ENCODE measurements around the gene PARN. TPM values are rescaled to one million over a fixed set of nuclear protein-coding genes. Genes with fewer than 3 reads are reported as not detected.
"Not testable (repeated sequence)": the region's sequence is repeated elsewhere in the genome, so short reads cannot be mapped to it uniquely, and the experiment has no call there.

PARN gene
- total RNA-seq, 1 donor from 2014 or later, result 16.8 TPM

DNA sequence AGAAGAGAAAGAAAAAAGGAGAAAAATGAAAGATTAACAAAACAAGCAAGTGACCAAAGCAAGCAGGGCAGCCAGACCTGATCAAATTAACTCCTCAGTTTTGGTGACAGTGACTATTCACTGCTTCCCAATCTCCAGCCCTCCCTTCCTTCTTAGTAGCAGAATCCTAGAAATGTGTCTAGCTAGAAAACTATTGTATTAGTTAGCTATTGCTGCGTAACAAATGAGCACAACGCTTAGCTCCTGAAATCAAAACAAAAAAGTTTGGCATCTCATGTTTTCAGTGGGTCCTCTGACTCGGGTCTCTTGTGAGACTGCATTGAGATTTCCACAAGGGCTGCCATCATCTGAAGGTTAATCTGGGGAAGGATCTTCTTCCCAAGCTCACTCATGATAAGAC lies 213.9 kb downstream of the PARN start:
- H3K27me3 ChIP-seq (ENCODE audit: low read depth), result no peaks in the 10 kb centered on the region
- DNase-seq, result no peak
- no peak overlapping the region for H3K27ac ChIP-seq (replicated peaks)
- no peaks in the 10 kb centered on the region for H3K36me3 ChIP-seq
- intact Hi-C loops (cut with micrococcal nuclease), result no loop called here
- H3K4me1 ChIP-seq, result peaks cover 30% of the 10 kb centered on the region
- H3K9me3 ChIP-seq (replicated peaks), result peaks cover 5% of the 10 kb centered on the region
- no peak for TF ChIP-seq CTCF (IDR thresholded peaks at IDR 0.05; ENCODE audit: borderline replicate concordance)
- no peak overlapping the region for H3K4me3 ChIP-seq

GRCh38 chr16:14415291-14415690 lies 214.8 kb downstream of the PARN start:
- Histone ChIP-seq H3K27ac (replicated peaks) (no peak overlapping the region), H3K27me3 (ENCODE audit: low read depth) (no peaks in the 10 kb centered on the region), H3K4me3 (no peak overlapping the region), H3K36me3 (no peaks in the 10 kb centered on the region), H3K9me3 (replicated peaks) (peaks cover 5% of the 10 kb centered on the region), H3K4me1 (peaks cover 25% of the 10 kb centered on the region)
- intact Hi-C loops (cut with micrococcal nuclease), result no loop called here
- DNase-seq, result no peak
- TF ChIP-seq CTCF (IDR thresholded peaks at IDR 0.05; ENCODE audit: borderline replicate concordance), result no peak

GRCh38 chr16:14409563-14409962 lies 220.5 kb downstream of the PARN start:
- H3K4me1 ChIP-seq, result no peaks in the 10 kb centered on the region
- intact Hi-C loops (cut with micrococcal nuclease), result no loop called here
- no peak overlapping the region for H3K27ac ChIP-seq (replicated peaks)
- no peaks in the 10 kb centered on the region for H3K9me3 ChIP-seq (replicated peaks)
- DNase-seq, result no peak
- TF ChIP-seq CTCF (IDR thresholded peaks at IDR 0.05; ENCODE audit: borderline replicate concordance), result no peak
- H3K36me3 ChIP-seq, result no peaks in the 10 kb centered on the region
- no peaks in the 10 kb centered on the region for H3K27me3 ChIP-seq (ENCODE audit: low read depth)
- no peak overlapping the region for H3K4me3 ChIP-seq

DNA sequence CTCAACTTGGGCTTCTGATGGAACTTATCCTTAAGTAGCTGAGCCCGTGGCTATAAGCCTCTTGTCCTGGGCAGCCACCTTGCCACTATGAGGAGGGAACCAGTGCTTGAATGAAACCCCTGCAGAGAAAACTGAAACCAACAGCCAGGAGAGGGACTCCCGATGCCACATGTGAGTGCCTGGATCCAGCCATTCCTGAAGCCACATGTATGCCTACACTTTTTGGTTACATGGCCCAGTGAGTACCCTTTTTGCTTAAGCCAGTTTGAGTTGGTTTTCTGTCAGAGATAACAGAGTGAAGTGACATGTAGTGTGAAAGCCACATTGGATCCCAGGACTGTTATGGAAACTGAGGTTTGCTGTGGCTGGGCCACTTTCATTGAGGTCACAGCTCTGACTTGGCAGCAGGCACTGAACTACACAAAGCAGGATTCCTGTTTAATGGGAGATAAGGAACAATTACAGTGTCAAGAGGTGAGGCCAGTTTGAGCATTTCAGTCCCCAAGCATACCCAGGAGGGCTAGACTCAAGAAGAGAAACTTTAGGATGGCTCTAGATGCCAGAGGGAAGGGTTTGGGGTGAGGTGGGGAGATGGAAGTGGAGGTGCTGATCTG lies 222.2 kb downstream of the PARN start:
- Histone ChIP-seq H3K27me3 (ENCODE audit: low read depth) (no peaks in the 10 kb centered on the region), H3K36me3 (no peaks in the 10 kb centered on the region), H3K27ac (replicated peaks) (no peak overlapping the region), H3K4me1 (no peaks in the 10 kb centered on the region), H3K9me3 (replicated peaks) (no peaks in the 10 kb centered on the region), H3K4me3 (no peak overlapping the region)
- TF ChIP-seq CTCF (IDR thresholded peaks at IDR 0.05; ENCODE audit: borderline replicate concordance), result no peak
- no peak for DNase-seq
- intact Hi-C loops (cut with micrococcal nuclease), result no loop called here

DNA sequence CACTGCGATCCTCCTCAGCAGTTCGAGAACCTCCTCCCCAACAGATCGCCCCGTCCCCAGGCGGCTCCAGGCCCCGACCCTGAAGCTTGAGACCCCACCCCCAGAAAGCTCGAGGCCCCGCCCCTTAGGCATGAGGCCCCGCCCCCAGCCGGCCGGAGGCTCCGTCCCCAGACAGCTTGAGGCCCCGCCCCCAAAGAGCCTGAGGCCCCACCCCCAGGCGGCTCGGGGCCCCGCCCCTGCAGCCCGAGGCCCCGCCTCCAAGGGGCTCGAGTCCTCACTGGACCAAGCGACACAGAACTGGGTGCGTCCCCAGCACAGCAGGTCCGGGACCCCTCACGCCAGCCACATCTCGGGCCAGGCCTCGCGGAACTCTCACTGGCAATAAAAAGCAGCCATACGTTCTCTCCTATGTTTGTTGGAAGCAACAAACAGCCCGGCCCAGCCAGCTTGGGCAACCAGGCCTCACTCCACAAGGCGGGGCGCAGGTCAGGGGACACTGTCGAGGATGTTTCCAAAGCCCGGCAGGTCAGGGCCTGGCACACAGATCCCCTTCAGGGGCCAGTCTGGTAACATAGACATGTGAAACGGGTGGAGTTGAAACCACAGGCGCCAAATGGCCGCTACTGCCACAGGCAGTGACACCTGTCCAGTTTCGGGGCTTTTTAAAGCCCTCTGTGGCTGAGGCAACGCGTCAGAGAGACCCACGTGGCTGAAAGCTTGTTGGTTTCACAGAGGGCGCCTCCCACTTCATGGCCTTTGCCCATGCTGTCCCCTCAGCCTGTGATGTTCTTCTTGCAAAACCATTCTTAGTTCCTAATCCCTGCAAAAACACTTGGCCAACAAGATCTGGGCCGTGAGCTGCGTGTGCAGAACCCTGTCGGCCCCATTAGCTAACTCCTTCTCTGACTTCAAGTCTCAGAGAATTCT lies 224.2 kb downstream of the PARN start:
- Histone ChIP-seq H3K27me3 (ENCODE audit: low read depth) (no peaks in the 10 kb centered on the region), H3K36me3 (no peaks in the 10 kb centered on the region), H3K27ac (replicated peaks) (no peak overlapping the region), H3K9me3 (replicated peaks) (no peaks in the 10 kb centered on the region), H3K4me3 (no peak overlapping the region), H3K4me1 (peaks cover 5% of the 10 kb centered on the region)
- no peak for DNase-seq
- no peak for TF ChIP-seq CTCF (IDR thresholded peaks at IDR 0.05; ENCODE audit: borderline replicate concordance)
- intact Hi-C loops (cut with micrococcal nuclease), result no loop called here

GRCh38 chr16:14403001-14403389 lies 227.1 kb downstream of the PARN start:
- H3K4me3 ChIP-seq; intact Hi-C loops (cut with micrococcal nuclease); H3K27ac ChIP-seq (replicated peaks); H3K9me3 ChIP-seq (replicated peaks); H3K27me3 ChIP-seq (ENCODE audit: low read depth); H3K36me3 ChIP-seq; DNase-seq: not testable (repeated sequence)
- peaks cover 25% of the 10 kb centered on the region for H3K4me1 ChIP-seq

GRCh38 chr16:14402114-14403000 lies 227.7 kb downstream of the PARN start:
- intact Hi-C loops (cut with micrococcal nuclease), result not testable (repeated sequence)

GRCh38 chr16:14401711-14402061 lies 228.4 kb downstream of the PARN start:
- DNase-seq; intact Hi-C loops (cut with micrococcal nuclease); H3K4me3 ChIP-seq; H3K9me3 ChIP-seq (replicated peaks); H3K27me3 ChIP-seq (ENCODE audit: low read depth); H3K36me3 ChIP-seq; H3K27ac ChIP-seq (replicated peaks): not testable (repeated sequence)
- H3K4me1 ChIP-seq, result peaks cover 25% of the 10 kb centered on the region

More at GRCh38 chr16:14402114-14403000, 227.7 kb downstream of the PARN start:
- not testable (repeated sequence) for H3K4me3 ChIP-seq; DNase-seq; H3K36me3 ChIP-seq; H3K27ac ChIP-seq (replicated peaks); H3K27me3 ChIP-seq (ENCODE audit: low read depth); H3K9me3 ChIP-seq (replicated peaks)
- H3K4me1 ChIP-seq, result peaks cover 25% of the 10 kb centered on the region
